Measurements from ENCODE around the gene PRDM16. TPM values are rescaled to one million over a fixed set of nuclear protein-coding genes. Genes with fewer than 3 reads are reported as not detected.

PRDM16 gene
- total RNA-seq, 1 experiment from 2014 or later, result 0.09 TPM

GRCh38 chr1:3245768-3246167, 176.8 kb downstream of the PRDM16 start:
- intact Hi-C loops (cut with micrococcal nuclease; ENCODE audit: unreplicated experiment), result no loop called here
- H3K4me1 Mint-ChIP-seq (ENCODE audit: low read depth, unreplicated experiment), result no peaks in the 10 kb centered on the region
- no peaks in the 10 kb centered on the region for H3K9me3 Mint-ChIP-seq (ENCODE audit: low read depth, unreplicated experiment)
- H3K27ac Mint-ChIP-seq (ENCODE audit: unreplicated experiment), result no peak overlapping the region
- no peaks in the 10 kb centered on the region for H3K36me3 Mint-ChIP-seq (ENCODE audit: insufficient read depth, unreplicated experiment)
- TF ChIP-seq, protein P1, sequence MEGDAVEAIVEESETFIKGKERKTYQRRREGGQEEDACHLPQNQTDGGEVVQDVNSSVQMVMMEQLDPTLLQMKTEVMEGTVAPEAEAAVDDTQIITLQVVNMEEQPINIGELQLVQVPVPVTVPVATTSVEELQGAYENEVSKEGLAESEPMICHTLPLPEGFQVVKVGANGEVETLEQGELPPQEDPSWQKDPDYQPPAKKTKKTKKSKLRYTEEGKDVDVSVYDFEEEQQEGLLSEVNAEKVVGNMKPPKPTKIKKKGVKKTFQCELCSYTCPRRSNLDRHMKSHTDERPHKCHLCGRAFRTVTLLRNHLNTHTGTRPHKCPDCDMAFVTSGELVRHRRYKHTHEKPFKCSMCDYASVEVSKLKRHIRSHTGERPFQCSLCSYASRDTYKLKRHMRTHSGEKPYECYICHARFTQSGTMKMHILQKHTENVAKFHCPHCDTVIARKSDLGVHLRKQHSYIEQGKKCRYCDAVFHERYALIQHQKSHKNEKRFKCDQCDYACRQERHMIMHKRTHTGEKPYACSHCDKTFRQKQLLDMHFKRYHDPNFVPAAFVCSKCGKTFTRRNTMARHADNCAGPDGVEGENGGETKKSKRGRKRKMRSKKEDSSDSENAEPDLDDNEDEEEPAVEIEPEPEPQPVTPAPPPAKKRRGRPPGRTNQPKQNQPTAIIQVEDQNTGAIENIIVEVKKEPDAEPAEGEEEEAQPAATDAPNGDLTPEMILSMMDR (IDR thresholded peaks at IDR 0.05; ENCODE audit: unreplicated experiment), result no peak
- H3K4me3 Mint-ChIP-seq (ENCODE audit: low read depth, unreplicated experiment), result no peak overlapping the region
- CTCF ChIA-PET, result no interaction called here
- peaks cover 35% of the 10 kb centered on the region for H3K27me3 Mint-ChIP-seq (ENCODE audit: unreplicated experiment)
- no TSS peak for BruUV-seq (replicated peaks)
- DNase-seq, result no peak

DNA sequence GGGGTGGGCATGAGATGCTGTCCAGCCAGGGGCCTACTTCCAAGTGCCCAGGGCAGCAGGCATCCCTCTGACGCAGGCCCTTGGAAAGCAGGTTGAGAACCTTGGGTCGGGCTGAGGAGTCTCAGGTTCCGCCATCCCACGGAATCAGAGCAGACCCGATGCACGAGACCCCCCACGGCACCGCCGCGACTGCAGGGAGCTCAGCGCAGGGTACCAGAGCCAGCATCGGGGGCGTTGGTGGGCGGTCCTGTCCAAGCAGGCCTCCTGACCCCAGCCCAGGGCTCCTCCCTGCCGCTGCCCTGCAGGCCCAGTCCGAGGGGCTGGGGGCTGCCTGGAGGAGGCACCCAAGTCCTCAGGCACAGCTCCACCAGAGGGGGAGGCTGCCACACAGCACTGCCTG, 177.2 kb downstream of the PRDM16 start:
- no TSS peak for BruUV-seq (replicated peaks)
- peaks cover 33% of the 10 kb centered on the region for H3K27me3 Mint-ChIP-seq (ENCODE audit: unreplicated experiment)
- DNase-seq, result no peak

DNA sequence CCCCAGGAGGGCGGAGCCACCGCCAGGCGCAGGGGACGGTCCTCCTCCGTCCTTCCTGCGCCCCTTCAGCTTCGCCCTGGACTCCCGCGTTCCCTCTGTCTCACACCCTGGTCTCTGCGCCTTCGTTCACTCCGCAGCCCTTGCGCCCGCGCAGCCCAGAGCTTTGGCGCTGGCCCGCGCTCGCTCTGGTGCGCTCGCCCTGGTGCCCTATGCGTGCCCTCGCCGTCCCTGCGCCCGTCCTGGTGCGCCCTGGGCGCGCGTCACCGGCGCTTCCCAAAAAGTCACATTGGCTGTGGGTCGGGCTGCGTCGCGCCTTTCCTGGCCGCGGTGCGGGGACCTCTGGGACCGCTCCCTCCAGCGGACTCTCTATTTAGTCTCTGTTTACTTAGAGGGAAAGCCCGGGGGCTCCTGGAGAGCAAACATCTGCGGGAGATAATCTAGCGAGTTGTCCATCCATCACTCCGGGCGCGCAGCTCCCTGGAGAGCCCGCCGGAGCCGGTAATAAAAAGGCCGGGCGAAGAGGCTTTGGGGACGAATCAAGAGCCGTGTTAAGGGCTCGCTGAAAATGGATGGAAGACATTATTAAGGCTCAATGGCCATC, 178.6 kb downstream of the PRDM16 start:
- no peak overlapping the region for H3K27ac Mint-ChIP-seq (ENCODE audit: unreplicated experiment)
- peaks cover 36% of the 10 kb centered on the region for H3K27me3 Mint-ChIP-seq (ENCODE audit: unreplicated experiment)
- H3K4me3 Mint-ChIP-seq (ENCODE audit: low read depth, unreplicated experiment), result no peak overlapping the region
- H3K36me3 Mint-ChIP-seq (ENCODE audit: insufficient read depth, unreplicated experiment), result no peaks in the 10 kb centered on the region
- BruUV-seq (replicated peaks), result no TSS peak
- intact Hi-C loops (cut with micrococcal nuclease; ENCODE audit: unreplicated experiment), result no loop called here
- no peak for DNase-seq
- CTCF ChIA-PET, result no interaction called here
- TF ChIP-seq, protein P1 (IDR thresholded peaks at IDR 0.05; ENCODE audit: unreplicated experiment), result no peak
- H3K4me1 Mint-ChIP-seq (ENCODE audit: low read depth, unreplicated experiment), result no peaks in the 10 kb centered on the region
- H3K9me3 Mint-ChIP-seq (ENCODE audit: low read depth, unreplicated experiment), result no peaks in the 10 kb centered on the region

More for the DNA sequence above, 177.2 kb downstream of the PRDM16 start:
- CTCF ChIA-PET, result no interaction called here
- TF ChIP-seq, protein P1 (IDR thresholded peaks at IDR 0.05; ENCODE audit: unreplicated experiment), result no peak
- Mint-ChIP-seq H3K4me3 (ENCODE audit: low read depth, unreplicated experiment) (no peak overlapping the region), H3K27ac (ENCODE audit: unreplicated experiment) (no peak overlapping the region), H3K36me3 (ENCODE audit: insufficient read depth, unreplicated experiment) (no peaks in the 10 kb centered on the region), H3K4me1 (ENCODE audit: low read depth, unreplicated experiment) (no peaks in the 10 kb centered on the region), H3K9me3 (ENCODE audit: low read depth, unreplicated experiment) (no peaks in the 10 kb centered on the region)
- intact Hi-C loops (cut with micrococcal nuclease; ENCODE audit: unreplicated experiment), result no loop called here

DNA sequence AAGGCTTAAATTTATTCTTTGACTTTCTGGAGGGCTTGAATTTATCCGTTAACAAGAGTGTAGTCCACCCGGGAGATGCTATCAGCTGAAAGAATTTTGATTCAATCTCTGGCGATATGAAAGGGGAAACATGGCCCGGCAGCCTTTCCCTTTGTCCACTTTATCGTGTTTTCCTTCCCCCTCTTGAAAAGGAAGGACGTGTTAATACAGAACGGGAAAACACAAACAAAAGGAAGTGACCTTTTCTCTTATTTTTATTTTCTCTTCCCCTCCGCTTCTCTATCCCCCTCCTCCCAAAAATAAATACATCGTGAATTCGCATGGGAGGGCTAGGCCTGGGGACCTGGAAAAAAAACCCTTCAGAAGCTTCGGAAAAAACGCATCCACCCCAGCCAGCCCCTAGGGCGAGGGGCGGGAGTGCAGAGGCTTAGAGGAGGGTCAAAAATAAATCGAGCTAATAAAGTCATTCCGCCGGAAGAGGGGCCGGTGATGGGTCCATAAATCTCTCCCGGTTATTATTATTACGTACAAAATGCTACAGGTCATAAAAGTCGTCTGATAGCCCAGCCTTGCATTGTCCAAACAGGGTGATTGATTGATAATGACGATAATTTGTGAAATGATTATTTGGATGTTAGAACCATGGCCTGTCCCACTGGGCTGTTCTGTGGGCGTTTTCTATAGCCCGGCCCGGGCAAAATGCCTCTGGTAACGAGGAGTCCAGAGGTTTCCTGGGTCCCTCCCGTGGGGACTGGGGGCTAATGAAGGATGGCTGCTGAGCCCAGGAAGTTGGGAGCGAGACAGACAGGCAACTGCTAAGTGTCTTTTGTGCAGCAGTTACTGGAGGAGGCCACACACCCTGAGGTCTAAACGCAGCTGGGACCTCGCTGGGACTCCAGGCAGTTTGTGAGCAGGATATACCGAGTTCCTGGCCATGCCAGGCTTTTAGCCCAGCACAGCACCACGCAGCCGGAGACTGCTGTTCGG, 179.4 kb downstream of the PRDM16 start:
- H3K27me3 Mint-ChIP-seq (ENCODE audit: unreplicated experiment), result peaks cover 29% of the 10 kb centered on the region
- H3K36me3 Mint-ChIP-seq (ENCODE audit: insufficient read depth, unreplicated experiment), result no peaks in the 10 kb centered on the region
- TF ChIP-seq, protein P1 (IDR thresholded peaks at IDR 0.05; ENCODE audit: unreplicated experiment), result no peak
- CTCF ChIA-PET, result no interaction called here
- BruUV-seq (replicated peaks), result no TSS peak
- no peak for DNase-seq
- no peak overlapping the region for H3K4me3 Mint-ChIP-seq (ENCODE audit: low read depth, unreplicated experiment)
- no peaks in the 10 kb centered on the region for H3K9me3 Mint-ChIP-seq (ENCODE audit: low read depth, unreplicated experiment)
- intact Hi-C loops (cut with micrococcal nuclease; ENCODE audit: unreplicated experiment), result no loop called here
- H3K27ac Mint-ChIP-seq (ENCODE audit: unreplicated experiment), result no peak overlapping the region
- no peaks in the 10 kb centered on the region for H3K4me1 Mint-ChIP-seq (ENCODE audit: low read depth, unreplicated experiment)
